ENCODE data around the gene ATP8B1.
"Not testable (repeated sequence)": the region's sequence is repeated elsewhere in the genome, so short reads cannot be mapped to it uniquely, and the experiment has no call there.

The ATP8B1 gene

GRCh38 chr18:57762686-57763085 is 40.4 kb downstream of the ATP8B1 start:
- no peak for DNase-seq

GRCh38 chr18:57759650-57760049 is 43.5 kb downstream of the ATP8B1 start:
- DNase-seq = no peak

- DNase-seq = no peak
Measured at GRCh38 chr18:57755473-57756067, 47.5 kb downstream of the ATP8B1 start.

DNA sequence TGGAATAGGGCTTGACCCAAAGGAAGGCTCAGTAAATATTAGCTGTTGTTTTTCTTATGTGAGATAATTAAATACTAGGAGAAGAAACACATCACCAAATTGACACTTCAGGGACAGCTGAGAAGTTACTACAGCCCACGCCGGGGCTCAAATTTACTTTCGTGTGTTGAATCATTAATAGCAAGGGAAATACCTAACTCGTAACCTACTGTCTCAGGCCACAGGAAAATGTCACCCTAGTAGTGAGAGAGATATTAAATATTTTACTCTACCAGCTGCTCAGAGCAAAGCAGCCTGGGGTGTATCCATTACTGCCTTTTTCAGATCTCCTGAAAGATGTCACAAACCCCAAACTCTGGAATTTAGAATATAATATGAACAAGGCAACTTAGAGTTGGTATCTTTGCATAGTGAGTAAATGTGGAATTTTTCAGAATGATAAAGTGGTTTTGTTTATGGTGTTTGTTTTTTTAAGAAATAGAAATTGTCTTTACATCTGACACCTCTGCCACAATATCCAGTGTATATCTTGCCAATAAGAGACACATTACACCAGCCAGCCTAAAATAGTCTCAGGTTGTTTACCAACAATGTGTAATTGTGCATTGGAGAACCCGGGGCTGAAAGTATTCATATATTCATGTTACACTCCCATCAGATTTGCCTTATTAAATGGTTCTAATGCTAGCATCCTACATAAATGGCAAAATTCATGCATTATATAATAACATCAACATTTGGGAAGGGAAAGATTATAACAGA is 48.4 kb downstream of the ATP8B1 start:
- DNase-seq = no peak

DNA sequence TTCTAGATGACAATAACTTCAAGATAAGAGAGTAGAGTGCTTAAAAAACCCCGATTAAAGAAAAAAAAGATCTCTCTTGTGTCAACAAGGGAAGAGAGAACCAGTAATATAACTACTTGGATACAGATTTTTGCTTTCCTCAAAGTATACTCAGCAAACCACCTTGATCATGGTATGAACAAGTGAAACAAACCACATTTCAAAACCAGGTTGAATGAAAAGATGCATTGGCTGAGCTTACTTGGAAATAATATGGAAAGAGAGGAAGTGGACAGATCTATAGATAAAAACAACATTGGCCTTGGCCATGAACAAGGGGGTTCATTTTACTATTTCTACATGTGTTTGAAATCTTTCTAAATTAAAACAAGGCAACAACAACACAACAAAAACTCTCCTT is 50.1 kb downstream of the ATP8B1 start:
- DNase-seq = no peak

- DNase-seq = no peak
Measured at GRCh38 chr18:57749604-57749970, 53.5 kb downstream of the ATP8B1 start.

DNA sequence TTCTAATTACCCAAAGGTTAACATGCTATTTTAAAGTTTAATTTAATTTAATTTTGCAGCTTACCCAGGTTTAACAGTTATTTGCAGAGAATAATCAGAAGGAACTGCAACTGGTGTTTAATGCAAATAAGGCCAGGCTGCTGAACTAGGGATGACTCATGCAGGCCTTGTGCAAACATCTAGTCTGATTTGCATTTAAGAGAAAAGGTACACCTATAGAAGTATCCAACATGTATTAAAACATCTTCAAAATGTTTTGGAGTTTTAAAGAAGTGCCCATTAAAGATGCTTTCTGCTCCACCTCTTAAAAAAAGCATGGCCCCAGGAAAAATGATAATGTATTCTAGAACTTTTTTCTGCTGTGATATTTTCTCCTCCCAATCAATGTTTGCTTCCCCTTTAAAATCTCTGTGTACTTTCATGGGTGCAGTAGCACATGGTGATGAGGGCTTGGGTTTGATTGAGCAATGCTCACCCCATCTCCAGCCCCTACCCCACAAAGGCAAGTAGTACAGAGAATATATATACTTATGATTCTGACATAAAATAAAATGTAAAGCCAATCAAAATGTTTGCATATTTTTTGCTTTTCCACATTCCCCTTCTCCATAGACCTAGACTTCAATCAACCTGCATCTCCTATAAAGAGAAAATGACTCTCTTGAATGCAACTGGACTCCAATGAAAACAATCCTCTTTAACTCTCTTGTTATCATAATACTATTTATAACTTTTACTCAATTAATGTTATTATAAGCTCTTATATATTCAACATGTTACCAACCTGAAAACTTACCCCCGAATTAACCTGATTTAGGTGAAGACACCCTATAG is 54.1 kb downstream of the ATP8B1 start:
- no peak for DNase-seq

GRCh38 chr18:57747809-57748680 is 55.1 kb downstream of the ATP8B1 start:
- no peak for DNase-seq

DNA sequence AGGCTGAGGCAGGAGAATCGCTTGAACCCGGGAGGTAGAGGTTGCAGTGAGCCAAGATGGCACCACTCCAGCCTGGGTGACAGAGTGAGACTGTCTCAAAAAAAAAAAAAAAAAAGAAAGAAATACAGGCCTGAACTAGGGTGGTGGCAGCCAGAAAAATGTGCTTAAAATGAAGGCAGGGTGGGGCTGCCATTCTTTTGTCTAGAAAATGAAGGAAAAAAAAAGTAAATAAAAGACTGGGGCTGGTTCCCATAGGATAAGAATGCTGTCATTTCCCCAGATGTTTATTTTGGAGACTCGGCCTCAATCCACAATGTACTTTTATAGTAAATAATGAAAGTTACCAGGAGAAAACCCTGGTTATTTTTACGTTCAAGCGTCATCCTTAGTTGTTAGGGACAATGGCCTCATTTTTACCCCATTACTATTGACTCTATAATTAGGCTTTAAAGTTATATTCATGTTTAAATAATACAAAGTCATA is 58.9 kb downstream of the ATP8B1 start:
- DNase-seq = peak; percentile 9

DNA sequence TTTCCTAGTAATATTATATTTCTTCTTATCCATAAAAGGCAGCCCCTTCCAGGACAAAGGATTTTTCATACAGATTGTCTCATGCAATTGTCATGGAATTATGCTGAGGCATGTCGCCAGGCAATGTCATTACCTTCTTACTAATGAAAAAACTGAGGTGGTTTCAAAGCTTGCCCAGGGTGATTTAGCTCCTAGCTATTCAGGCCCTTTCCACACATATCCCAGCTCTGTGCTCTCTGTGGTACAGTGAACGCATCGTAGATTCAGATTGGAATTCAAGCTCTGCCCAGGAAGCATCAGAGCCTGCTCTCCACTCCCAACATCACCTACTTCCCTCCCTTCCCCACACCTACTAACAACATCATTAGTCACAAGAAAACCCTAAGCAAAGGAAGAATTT is 60.1 kb downstream of the ATP8B1 start:
- DNase-seq = no peak

DNA sequence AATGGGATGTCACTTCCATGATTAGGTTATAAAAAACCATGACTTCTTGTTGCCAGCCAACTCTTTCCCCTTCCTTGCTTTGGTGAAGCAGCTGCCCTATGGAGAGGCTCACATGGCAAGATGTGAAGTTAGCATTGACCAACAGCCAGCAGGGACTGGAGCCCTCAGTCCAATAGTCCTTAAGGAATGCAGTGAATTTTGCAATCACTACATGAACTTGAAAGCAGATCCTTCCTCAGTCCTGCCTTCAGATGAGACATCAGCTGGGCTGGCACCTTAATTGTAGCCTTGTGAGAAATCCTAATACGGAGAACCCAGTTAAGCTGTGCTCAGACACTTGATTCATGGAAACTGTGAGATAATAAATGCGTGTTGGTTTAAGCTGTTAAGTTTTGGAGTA is 61.8 kb downstream of the ATP8B1 start:
- DNase-seq = no peak

DNA sequence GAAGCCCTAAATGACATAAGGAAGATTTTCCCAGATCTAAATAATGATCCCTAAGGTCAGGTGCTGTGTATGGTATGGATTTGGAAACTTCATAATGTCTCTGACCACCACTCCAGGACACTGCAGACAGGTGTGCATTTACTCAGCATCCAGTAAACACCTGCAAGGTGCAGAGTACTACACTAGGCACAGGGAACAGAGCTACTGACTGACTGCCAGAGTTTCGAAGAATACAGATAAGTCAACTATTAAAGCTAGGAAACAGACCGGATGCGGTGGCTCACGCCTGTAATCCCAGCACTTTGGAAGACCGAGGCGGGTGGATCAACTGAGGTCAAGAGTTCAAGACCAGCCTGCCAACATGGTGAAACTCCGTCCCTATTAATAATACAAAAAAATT is 65.0 kb downstream of the ATP8B1 start:
- no peak for DNase-seq

DNA sequence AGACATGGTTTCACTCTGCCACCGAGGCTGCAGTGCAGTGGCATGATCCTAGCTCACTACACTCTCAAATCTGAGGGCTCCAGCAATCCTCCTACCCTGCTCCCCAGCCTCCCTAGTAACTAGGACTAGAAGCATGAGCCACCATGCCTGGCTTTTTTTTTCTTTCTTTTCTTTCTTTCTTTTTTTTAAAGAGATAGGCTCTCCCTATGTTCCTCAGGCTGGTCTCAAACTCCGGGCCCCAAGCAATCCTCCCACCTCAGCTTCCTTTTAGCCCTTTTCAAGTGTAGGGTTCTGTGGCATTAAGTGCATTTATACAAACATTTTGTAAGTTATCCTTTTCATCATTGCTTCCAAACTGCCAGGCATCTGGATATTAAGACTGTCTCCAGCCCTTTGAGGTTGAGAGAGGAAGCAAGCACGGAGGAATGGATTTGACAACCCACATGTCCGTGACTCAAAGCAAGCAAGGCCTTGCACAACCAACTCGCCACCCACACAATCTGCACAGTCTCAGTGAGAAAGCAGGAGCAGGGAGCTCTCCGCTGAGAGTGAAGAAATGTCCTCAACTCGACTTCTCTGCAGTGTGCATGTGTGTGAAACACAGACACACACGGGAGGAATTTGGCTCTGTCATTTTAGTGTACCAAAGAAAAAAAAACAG is 65.6 kb downstream of the ATP8B1 start:
- no peak for DNase-seq

GRCh38 chr18:57735042-57735441 is 68.1 kb downstream of the ATP8B1 start:
- not testable (repeated sequence) for DNase-seq

- no peak for DNase-seq
Measured at GRCh38 chr18:57733861-57734260, 69.3 kb downstream of the ATP8B1 start.

- no peak for DNase-seq
Measured at GRCh38 chr18:57730146-57730545, 73.0 kb downstream of the ATP8B1 start.

DNA sequence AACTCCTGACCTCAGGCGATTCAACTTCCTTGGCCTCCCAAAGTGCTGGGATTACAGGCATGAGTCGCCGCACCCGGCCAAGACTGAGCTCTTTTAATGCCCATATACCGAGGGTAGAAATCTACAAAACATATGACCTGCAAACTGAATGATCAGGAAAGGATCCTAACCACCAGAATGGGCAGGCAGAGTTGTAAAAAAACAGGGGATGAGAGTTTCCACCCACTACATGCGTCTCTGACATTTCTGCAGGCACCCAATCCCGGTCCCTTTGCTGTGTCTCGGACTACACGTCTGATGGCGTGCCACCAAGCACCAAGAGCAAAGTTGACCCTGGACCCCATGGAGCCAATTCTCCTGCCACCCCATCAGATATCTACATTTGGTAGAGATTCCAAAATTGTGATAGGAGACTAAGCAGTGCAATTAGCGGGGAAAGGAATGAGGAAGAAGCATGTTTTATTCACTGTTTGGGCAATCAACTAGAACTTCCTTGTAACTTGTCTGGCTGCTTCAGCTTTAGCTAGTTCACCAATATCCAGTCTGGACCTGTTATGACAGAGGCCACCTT is 74.1 kb downstream of the ATP8B1 start:
- DNase-seq = no peak

DNA sequence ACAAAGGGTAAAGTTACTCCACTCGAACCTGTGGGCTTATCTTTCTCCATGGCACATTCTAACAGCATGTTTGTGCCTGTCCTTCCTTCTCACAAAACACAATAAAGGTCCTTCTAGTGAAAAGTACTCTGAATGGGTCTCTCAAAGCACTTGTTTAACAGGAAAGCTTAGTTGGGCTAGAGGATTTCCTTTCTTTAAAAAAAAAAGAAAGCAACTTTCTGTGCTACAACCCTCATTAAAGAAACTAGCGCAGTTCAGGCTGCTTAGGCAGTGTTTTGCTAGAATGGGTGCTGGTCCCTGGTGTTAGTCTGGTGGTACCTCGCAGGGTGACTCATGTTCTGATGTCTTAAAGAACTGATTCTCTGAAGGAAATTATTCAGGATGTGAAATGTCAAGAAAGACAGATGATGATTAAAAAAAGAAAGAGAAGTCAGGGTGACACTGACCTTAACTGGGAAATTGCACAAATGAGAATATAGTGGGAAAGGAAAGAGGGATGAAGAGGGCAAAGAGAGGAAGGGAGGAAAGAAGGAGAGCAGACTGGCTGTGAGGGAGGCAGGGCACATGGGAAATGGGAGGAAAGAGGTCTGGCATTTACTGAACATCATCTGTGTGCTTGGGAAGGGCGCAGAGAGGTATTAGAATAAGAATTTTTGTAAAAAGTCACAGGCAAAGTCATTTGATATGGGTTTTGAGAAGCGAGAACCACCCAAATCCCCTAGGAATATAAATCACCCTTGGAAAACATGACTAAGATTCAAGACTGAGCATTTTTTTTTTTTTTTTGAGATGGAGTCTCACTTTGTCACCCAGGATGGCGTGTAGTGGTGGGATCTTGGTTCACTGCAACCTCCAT is 74.9 kb downstream of the ATP8B1 start:
- DNase-seq = no peak

- DNase-seq = not testable (repeated sequence)
Measured at GRCh38 chr18:57719211-57719935, 83.7 kb downstream of the ATP8B1 start.

DNA sequence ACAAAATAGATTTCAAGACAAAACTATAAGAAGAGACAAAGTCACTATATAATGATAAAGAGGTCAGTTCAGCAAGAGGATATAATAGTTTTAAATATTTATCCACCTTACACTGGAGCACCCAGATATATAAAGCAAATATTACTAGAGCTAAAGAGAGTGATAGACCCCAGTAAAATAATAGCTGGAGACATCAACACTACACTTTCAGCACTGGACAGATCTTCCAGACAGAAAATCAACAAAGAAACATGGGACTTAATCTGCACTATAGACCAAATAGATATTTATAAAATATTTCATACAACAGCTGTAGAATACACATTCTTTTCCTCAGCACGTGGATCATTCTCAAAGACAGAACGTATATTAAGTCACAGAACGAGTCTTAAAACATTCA is 86.6 kb downstream of the ATP8B1 start:
- DNase-seq = no peak
